Right forelimb (tissue), 1 donor: ENCODE measurements around the gene PLEKHM2.

ENCODE experiments used
- DNase-seq: peaks from one replicate; pipeline ENCODE4 v3.0.0-alpha.2; 2018

Gene PLEKHM2

GRCh38 chr1:15744122-15744679, 60.1 kb downstream of the PLEKHM2 start:
- DNase-seq, result no peak

GRCh38 chr1:15747378-15747777, 63.3 kb downstream of the PLEKHM2 start:
- DNase-seq, result no peak

DNA sequence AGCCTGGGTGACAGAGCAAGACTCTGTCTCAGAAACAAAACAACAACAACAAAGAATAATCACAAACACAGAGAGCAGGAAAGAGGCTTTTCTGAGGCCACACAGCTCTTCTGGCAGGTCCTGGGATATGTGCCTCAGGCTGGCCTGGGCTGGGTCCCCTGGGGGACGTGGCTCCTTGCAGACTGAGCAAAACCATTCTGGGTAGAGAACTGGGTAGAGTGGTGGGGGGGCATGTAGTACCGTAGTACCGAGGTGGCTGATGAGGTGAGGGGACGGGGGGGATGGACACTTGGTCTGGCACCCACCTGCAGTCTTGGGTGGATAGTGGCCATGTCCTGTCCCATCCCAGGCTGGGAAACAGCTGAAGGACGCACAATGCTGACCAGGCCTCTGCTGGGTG, 64.1 kb downstream of the PLEKHM2 start:
- no peak for DNase-seq

- no peak for DNase-seq
These were observed 64.7 kb downstream of the PLEKHM2 start for GRCh38 chr1:15748690-15749398.

- no peak for DNase-seq
These were observed 65.5 kb downstream of the PLEKHM2 start for GRCh38 chr1:15749399-15750291.

DNA sequence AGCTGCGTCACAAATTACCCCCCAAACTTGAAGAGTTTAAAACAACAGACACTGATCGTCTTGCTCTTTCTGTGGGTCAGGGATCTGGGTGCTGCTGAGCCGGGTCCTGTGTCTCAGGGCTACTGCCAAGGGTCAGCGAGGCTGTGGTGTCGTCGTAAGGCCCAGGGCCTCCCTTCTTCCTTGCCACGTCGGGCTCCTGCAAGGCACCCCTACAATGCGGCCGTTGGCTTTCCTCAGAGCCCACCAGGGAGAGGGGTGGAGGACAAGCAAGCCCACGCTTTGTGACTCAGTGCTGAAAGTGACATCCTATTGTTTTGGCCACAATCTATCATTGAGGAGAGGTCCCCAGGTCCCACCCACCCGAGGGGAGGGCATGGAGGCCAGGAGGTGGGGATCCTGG, 66.8 kb downstream of the PLEKHM2 start:
- no peak for DNase-seq

DNA sequence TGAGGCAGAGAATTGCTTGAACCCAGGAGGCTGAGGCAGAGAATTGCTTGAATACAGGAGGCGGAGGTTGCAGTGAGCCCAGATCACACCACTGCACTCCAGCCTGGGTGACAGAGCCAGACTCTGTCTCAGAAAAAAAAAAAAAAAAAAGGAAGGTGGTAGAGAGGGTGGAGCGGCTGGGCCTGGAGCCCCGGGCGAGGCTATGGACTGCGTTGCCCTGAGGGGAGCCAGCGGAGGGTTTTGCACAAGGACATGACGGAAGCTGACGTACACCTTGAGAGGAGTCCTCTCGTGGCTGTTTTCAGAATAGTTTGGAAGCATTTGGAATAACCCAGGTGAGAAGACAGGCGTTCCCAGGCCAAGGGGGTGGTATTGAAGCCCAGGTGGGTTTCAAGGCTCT, 67.6 kb downstream of the PLEKHM2 start:
- DNase-seq, result no peak

GRCh38 chr1:15753776-15754175, 69.7 kb downstream of the PLEKHM2 start:
- DNase-seq, result no peak

DNA sequence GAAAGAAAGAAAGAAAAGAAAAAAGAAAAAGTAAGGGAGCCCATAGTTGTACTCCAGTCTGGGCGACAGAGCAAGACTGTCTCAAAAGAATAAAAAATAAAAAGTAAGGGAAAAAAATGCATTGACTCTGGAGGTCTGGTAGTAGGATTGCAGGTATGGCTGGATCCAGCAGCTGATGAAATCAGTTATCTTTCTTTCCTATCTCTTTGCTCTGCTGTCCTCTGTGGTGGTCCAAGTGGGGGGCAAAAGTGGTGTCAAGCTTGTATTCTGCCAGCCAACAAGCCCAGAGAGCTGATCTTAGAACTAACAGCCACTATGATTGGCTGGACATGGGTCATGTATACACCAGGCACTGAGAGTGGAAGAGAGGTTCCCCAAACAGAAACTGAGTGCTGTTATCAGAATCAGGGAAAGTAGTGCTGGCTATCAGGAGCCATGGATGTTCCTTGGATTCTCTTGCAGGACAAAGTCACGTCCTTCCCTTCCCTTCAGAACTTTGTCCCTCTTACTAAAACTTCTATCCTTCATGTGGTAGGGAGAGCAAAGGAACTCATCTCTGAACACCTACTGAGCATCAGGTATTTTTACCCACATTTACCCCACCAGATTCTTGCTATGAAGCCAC, 71.0 kb downstream of the PLEKHM2 start:
- DNase-seq, result no peak

DNA sequence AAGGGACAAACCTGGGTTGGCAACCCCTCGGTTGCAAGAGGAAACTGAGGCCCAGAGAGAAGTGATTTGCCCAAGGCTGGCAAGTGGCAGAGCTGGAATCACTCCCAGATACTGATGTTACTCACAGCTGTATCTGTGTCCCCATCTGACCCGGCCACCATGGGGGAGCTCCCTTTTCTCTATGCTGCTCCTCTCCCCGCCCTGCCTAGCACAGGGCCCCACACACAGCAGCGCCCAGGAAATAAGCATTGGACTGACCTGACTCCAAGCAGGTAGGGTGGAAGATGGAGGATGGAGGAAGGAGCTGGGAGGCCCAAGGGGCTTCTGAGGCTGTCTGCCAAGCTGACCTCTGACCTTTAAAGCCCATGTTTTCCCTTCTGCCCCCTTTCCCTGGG, 71.5 kb downstream of the PLEKHM2 start:
- no peak for DNase-seq

DNA sequence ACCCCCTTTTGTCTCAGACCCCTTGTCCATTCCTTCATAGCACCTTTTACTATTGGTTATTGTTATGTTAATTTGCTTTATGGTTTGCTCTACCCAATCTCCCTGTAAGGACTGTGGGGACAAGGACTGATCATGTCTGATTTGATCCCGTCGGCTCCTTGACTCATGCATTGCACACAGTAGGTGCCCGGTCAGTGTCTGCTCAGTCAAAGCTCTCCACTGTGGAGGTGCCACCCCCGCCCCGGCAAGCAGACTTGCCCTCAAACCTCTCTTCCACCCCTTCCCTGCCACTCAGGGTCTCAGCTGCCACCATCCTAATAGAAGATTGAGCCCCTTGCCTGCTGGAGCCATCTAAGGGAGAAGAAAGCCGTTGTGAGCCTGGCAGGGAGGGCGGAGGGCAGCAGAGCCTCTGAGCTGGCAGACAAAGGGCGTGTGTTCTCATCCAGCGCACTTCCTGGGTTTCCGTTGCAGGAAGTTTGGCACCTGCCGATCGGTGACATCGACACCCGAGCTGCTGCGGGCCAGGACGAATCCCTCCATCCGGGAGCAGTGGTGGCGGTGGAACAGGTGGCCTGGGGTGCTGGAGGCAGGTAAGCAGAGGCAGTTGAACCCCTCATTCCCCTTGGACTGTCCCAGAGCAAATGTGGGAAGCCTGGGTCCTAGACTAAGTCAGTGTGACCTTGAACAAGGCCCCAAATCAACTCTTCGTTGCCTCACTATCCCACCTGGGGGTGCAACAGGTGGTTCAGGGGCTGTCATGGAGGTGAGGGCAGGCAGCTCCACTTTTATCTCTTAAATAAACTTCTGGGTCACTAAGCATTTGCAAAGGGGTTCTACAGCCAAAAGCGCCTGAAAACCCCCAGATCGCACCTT, 72.3 kb downstream of the PLEKHM2 start:
- DNase-seq, result no peak

- DNase-seq, result no peak
These were observed 73.0 kb downstream of the PLEKHM2 start for GRCh38 chr1:15757016-15757543.

DNA sequence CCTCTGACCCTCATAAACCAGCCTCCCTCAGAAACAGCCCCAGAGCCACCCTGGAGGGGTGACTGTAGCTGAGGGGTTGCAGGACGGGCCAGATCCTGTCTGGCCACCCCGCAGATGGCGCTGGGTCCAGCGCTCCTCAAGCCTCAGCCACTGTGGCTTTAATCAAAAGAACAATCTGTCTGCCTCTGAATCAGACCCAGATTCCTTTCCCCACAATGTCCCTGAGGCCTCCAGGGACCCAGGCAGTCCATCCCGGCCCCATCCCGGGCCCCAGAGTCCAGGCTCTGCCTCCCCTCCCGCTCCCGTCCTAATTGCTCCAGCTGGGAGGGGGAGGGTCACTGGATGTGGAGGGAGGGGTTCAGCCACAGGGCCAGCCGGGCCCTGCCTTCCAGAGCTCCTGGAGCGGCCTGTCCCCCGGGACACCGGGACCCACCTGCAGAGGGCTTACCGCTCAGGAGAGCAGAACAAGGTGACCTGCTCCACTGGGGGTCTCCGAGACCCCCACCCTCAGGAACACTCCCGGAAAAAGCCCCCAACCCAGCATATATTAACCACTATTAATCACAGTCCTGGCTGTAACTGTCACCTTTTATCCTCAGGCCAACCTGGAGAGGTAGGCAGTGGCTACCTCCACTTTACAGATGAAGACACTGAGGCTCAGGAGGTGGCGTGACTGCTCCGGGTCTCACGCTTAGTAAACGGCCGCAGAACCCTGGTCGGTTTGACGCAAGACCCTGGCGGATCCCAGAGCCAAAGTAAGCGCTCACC, 73.6 kb downstream of the PLEKHM2 start:
- no peak for DNase-seq

DNA sequence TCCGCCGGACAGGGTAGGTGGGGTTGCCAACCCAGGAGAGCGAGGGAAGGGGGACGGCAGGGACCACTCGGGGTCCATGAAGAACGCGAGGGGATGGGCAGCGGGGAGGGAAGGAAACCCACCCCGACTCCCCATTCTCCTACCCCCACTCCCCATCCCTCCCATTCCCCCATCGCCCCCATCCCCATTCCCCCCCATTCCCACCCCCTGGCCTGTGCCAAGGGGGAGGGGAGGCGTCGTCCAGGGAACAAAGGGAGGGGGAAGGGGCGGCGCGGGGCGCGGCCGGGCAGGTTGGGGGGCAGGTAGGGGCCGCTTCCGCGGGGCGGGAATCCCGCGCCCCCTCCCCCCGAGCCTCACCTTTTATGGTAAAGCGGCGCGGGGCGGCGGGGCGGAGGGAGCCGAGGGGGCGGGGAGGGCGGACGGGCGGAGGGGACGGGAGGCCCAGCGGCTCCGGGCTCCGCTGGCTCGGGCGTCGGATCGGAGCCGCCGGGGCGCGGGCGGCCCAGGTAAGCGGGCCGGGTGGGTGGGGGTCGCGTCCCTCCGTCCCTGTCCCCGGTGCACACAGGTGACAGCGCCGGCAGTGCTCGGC, 74.3 kb downstream of the PLEKHM2 start, which contains the start of gene FBLIM1:
FBLIM1 (plus strand) TSS at position 453 of the 589 bp plus-strand sequence. CDS start 6,189 bp downstream, outside the sequence.
- DNase-seq, result no peak

DNA sequence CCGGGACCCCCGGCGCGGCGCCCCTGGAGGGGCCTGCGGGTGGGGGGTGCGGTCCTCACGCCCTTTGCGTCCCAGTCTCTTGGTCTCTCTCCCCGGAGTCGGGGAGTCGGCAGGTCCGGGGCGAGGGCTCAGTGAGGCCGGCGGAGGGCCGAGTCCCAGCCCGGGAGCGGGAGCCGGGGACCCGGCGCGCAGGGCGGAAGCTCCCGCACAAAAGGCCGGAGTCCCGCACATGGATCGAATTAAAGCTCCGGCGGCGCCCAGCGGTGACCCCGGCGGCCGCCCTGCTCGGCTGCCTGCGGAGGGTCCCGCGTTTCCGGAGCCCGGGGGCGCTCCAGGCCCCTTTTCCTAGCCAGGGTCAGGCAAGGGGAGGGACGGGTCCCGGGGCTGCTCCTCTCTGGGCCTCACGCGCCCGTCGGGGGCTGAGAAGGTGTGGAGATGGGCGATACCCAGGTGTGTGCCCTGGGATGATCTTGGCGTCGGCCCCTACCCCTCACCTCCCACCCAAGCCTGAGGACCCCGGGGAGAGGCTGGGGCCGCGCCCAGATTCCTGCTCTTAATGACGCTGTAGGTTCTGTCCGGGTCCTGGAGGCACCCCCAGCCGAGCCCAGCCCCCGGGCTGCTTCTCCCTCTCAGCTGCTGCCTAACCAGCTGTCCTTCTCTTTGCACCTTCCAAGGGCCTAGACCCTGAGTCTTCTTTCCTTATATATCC, 75.0 kb downstream of the PLEKHM2 start:
- no peak for DNase-seq

- DNase-seq, result no peak
These were observed 76.5 kb downstream of the PLEKHM2 start for GRCh38 chr1:15760520-15761211.

GRCh38 chr1:15761366-15762128, 77.4 kb downstream of the PLEKHM2 start:
- no peak for DNase-seq

- no peak for DNase-seq
These were observed 78.4 kb downstream of the PLEKHM2 start for GRCh38 chr1:15762546-15762945.
